T-helper 2 cell treated with Interferon-gamma antibody and Interleukin-4, amounts not matched to agents 5 μg/mL and 100 μg/mL, for 36 hours (primary cell): Measurements from ENCODE around the gene RASGRF2.
A peak's percentile ranks its signal among the peaks of the same experiment; 100 is the strongest.

Experiments
- DNase-seq: peaks from one replicate; pipeline ENCODE4 v3.0.0; 2021; ENCODE audit warnings: low spot score
- H3K27ac Mint-ChIP-seq: one replicate; pipeline ENCODE4 v1.8.0; 2021; ENCODE audit warnings: mild to moderate bottlenecking, mixed read lengths
- H3K27me3 Mint-ChIP-seq: one replicate; pipeline ENCODE4 v1.8.0; 2021; ENCODE audit warnings: low read depth, mixed read lengths
- H3K36me3 Mint-ChIP-seq: one replicate; pipeline ENCODE4 v1.8.0; 2021; ENCODE audit warnings: low read depth, mixed read lengths
- H3K4me1 Mint-ChIP-seq: one replicate; pipeline ENCODE4 v1.8.0; 2021; ENCODE audit warnings: low read depth, mixed read lengths
- H3K4me3 Mint-ChIP-seq: one replicate; pipeline ENCODE4 v1.8.0; 2022; ENCODE audit warnings: mild to moderate bottlenecking, moderate library complexity, mixed read lengths
- H3K9me3 Mint-ChIP-seq: one replicate; pipeline ENCODE4 v1.8.0; 2021; ENCODE audit warnings: mixed read lengths

Gene RASGRF2

GRCh38 chr5:81209869-81210493 lies 249.8 kb downstream of the RASGRF2 start:
- Mint-ChIP-seq H3K4me3 (no peak overlapping the region), H3K27ac (no peak overlapping the region), H3K9me3 (no peaks in the 10 kb centered on the region), H3K4me1 (no peaks in the 10 kb centered on the region), H3K36me3 (no peaks in the 10 kb centered on the region), H3K27me3 (no peaks in the 10 kb centered on the region)
- DNase-seq = no peak

- Mint-ChIP-seq H3K4me1 (no peaks in the 10 kb centered on the region), H3K27me3 (no peaks in the 10 kb centered on the region), H3K36me3 (no peaks in the 10 kb centered on the region), H3K4me3 (no peak overlapping the region), H3K27ac (no peak overlapping the region), H3K9me3 (no peaks in the 10 kb centered on the region)
- no peak for DNase-seq
Observed at GRCh38 chr5:81212211-81212751, 252.1 kb downstream of the RASGRF2 start.

- Mint-ChIP-seq H3K9me3 (no peaks in the 10 kb centered on the region), H3K36me3 (no peaks in the 10 kb centered on the region), H3K27ac (no peak overlapping the region), H3K27me3 (no peaks in the 10 kb centered on the region), H3K4me1 (no peaks in the 10 kb centered on the region), H3K4me3 (no peak overlapping the region)
- no peak for DNase-seq
Observed at GRCh38 chr5:81213070-81213469, 252.9 kb downstream of the RASGRF2 start.

- Mint-ChIP-seq H3K27ac (no peak overlapping the region), H3K4me3 (no peak overlapping the region), H3K9me3 (no peaks in the 10 kb centered on the region), H3K27me3 (no peaks in the 10 kb centered on the region), H3K36me3 (no peaks in the 10 kb centered on the region), H3K4me1 (no peaks in the 10 kb centered on the region)
- DNase-seq = no peak
Observed at GRCh38 chr5:81214848-81215247, 254.7 kb downstream of the RASGRF2 start.

GRCh38 chr5:81216152-81216551 lies 256.0 kb downstream of the RASGRF2 start:
- no peak for DNase-seq
- no peaks in the 10 kb centered on the region for H3K27me3 Mint-ChIP-seq
- H3K36me3 Mint-ChIP-seq = no peaks in the 10 kb centered on the region
- H3K4me3 Mint-ChIP-seq = no peak overlapping the region
- H3K4me1 Mint-ChIP-seq = no peaks in the 10 kb centered on the region
- H3K27ac Mint-ChIP-seq = no peak overlapping the region
- no peaks in the 10 kb centered on the region for H3K9me3 Mint-ChIP-seq

GRCh38 chr5:81219389-81219788 lies 259.2 kb downstream of the RASGRF2 start:
- no peak overlapping the region for H3K27ac Mint-ChIP-seq
- no peaks in the 10 kb centered on the region for H3K4me1 Mint-ChIP-seq
- H3K27me3 Mint-ChIP-seq = no peaks in the 10 kb centered on the region
- DNase-seq = no peak
- H3K9me3 Mint-ChIP-seq = no peaks in the 10 kb centered on the region
- no peaks in the 10 kb centered on the region for H3K36me3 Mint-ChIP-seq
- H3K4me3 Mint-ChIP-seq = no peak overlapping the region

- Mint-ChIP-seq H3K27ac (no peak overlapping the region), H3K36me3 (no peaks in the 10 kb centered on the region)
Observed at GRCh38 chr5:81222285-81222684, 262.1 kb downstream of the RASGRF2 start.

GRCh38 chr5:81225463-81225862 lies 265.3 kb downstream of the RASGRF2 start:
- H3K36me3 Mint-ChIP-seq = no peaks in the 10 kb centered on the region
- H3K4me3 Mint-ChIP-seq = no peak overlapping the region
- H3K27ac Mint-ChIP-seq = no peak overlapping the region
- H3K27me3 Mint-ChIP-seq = no peaks in the 10 kb centered on the region
- no peaks in the 10 kb centered on the region for H3K9me3 Mint-ChIP-seq
- peaks cover 2% of the 10 kb centered on the region for H3K4me1 Mint-ChIP-seq
- DNase-seq = no peak

More at GRCh38 chr5:81222285-81222684, 262.1 kb downstream of the RASGRF2 start:
- H3K9me3 Mint-ChIP-seq = no peaks in the 10 kb centered on the region
- no peaks in the 10 kb centered on the region for H3K27me3 Mint-ChIP-seq
- DNase-seq = no peak
- H3K4me1 Mint-ChIP-seq = no peaks in the 10 kb centered on the region
- H3K4me3 Mint-ChIP-seq = no peak overlapping the region

GRCh38 chr5:81226286-81226685 lies 266.1 kb downstream of the RASGRF2 start:
- Mint-ChIP-seq H3K4me3 (no peak overlapping the region), H3K36me3 (no peaks in the 10 kb centered on the region), H3K4me1 (peaks cover 4% of the 10 kb centered on the region), H3K27ac (no peak overlapping the region), H3K27me3 (no peaks in the 10 kb centered on the region), H3K9me3 (no peaks in the 10 kb centered on the region)
- no peak for DNase-seq

GRCh38 chr5:81226949-81227348 lies 266.8 kb downstream of the RASGRF2 start:
- Mint-ChIP-seq H3K4me3 (no peak overlapping the region), H3K36me3 (no peaks in the 10 kb centered on the region), H3K27ac (no peak overlapping the region), H3K27me3 (no peaks in the 10 kb centered on the region), H3K9me3 (no peaks in the 10 kb centered on the region), H3K4me1 (peaks cover 4% of the 10 kb centered on the region)
- DNase-seq = no peak

GRCh38 chr5:81228084-81228483 lies 267.9 kb downstream of the RASGRF2 start:
- no peaks in the 10 kb centered on the region for H3K36me3 Mint-ChIP-seq
- H3K27me3 Mint-ChIP-seq = no peaks in the 10 kb centered on the region
- no peaks in the 10 kb centered on the region for H3K9me3 Mint-ChIP-seq
- peaks cover 4% of the 10 kb centered on the region for H3K4me1 Mint-ChIP-seq
- H3K27ac Mint-ChIP-seq = no peak overlapping the region
- no peak overlapping the region for H3K4me3 Mint-ChIP-seq
- DNase-seq = no peak

- Mint-ChIP-seq H3K4me1 (peaks cover 15% of the 10 kb centered on the region), H3K9me3 (no peaks in the 10 kb centered on the region), H3K36me3 (no peaks in the 10 kb centered on the region), H3K27me3 (no peaks in the 10 kb centered on the region), H3K4me3 (no peak overlapping the region), H3K27ac (no peak overlapping the region)
- no peak for DNase-seq
Observed at GRCh38 chr5:81230416-81230815, 270.3 kb downstream of the RASGRF2 start.

- H3K27me3 Mint-ChIP-seq = no peaks in the 10 kb centered on the region
- H3K4me3 Mint-ChIP-seq = no peak overlapping the region
- no peak overlapping the region for H3K27ac Mint-ChIP-seq
- H3K4me1 Mint-ChIP-seq = peaks cover 15% of the 10 kb centered on the region
- no peaks in the 10 kb centered on the region for H3K9me3 Mint-ChIP-seq
- no peaks in the 10 kb centered on the region for H3K36me3 Mint-ChIP-seq
- no peak for DNase-seq
Observed at GRCh38 chr5:81232464-81233079, 272.4 kb downstream of the RASGRF2 start.

- Mint-ChIP-seq H3K9me3 (no peaks in the 10 kb centered on the region), H3K27me3 (no peaks in the 10 kb centered on the region), H3K4me1 (peaks cover 15% of the 10 kb centered on the region), H3K36me3 (no peaks in the 10 kb centered on the region), H3K27ac (peak within 1 kb of the TSS; percentile 2), H3K4me3 (no peak within 1 kb of the TSS)
- DNase-seq = no peak
Observed at GRCh38 chr5:81233080-81233634, 273.0 kb downstream of the RASGRF2 start, which contains the start of gene CKMT2. Gene CKMT2, plus strand, starts transcription at chr5:81233322. Its CDS starts 17,811 bp downstream, at chr5:81251133.
